HEK293 (cell line): Measurements from ENCODE around the gene KREMEN1.

Experiments used
- CTCF ChIA-PET: fragments of 350-600 bp; formaldehyde crosslinking; extraction: SDS; loops from one replicate; lab custom pipeline; 2021; ENCODE audit warnings: antibody characterized with exemption; lab: Yijun Ruan, JAX
- POLR2A ChIA-PET: fragments of 300-600 bp; formaldehyde crosslinking; extraction: SDS; loops from one replicate; lab custom pipeline; 2020; ENCODE audit warnings: antibody characterized with exemption, inconsistent platforms; lab: Yijun Ruan, JAX
- H3K27ac ChIP-seq: fragments of 200-500 bp; sonication (Bioruptor generic); 2 replicates; pipeline ENCODE4 v1.5.1; 2014; ENCODE audit warnings: low read depth, low read length, control low read depth, inconsistent platforms; ENCODE audit errors: extremely low read depth
- H3K36me3 ChIP-seq, 2 experiments: fragments of 200-500 bp in 1 of 2; sonication (Bioruptor generic) in 1 of 2; 1 replicate in 1 of 2; 2 replicates in 1 of 2; pipeline ENCODE4 v1.5.1; 2014 to 2017; ENCODE audit warnings: inconsistent platforms in 2 of 2, low read length in 2 of 2; ENCODE audit not compliant: control insufficient read depth in 2 of 2, insufficient read depth in 1 of 2
- H3K4me1 ChIP-seq: fragments of 200-500 bp; sonication (Bioruptor generic); 2 replicates; pipeline ENCODE4 v1.5.1; 2014; ENCODE audit warnings: mild to moderate bottlenecking, low read length, inconsistent platforms; ENCODE audit not compliant: control insufficient read depth, insufficient read depth
- H3K4me3 ChIP-seq: 2 replicates; pipeline ENCODE4 v1.5.1; 2011; ENCODE audit warnings: low read depth, mild to moderate bottlenecking, control low read depth, low read length, moderate library complexity
- H3K9me3 ChIP-seq: fragments of 200-500 bp; sonication (Bioruptor generic); 2 replicates; pipeline ENCODE4 v1.5.1; 2014; ENCODE audit warnings: low read depth, low read length, inconsistent platforms; ENCODE audit not compliant: control insufficient read depth, insufficient read depth
- GLI2 ChIP-seq: fragments of 450-650 bp; formaldehyde crosslinking; IDR thresholded peaks from 2 replicates; pipeline ENCODE4; 2017; ENCODE audit warnings: missing biosample characterization, missing genetic modification characterization, low read depth, borderline replicate concordance
- GLIS1 ChIP-seq: fragments of 450-650 bp; formaldehyde crosslinking; IDR thresholded peaks from 2 replicates; pipeline ENCODE4 v1.5.1; 2016; ENCODE audit warnings: missing biosample characterization, missing genetic modification characterization
- KLF7 ChIP-seq: fragments of 450-650 bp; formaldehyde crosslinking; IDR thresholded peaks from 2 replicates; pipeline ENCODE4 v1.5.1; 2016; ENCODE audit warnings: missing biosample characterization, missing genetic modification characterization, borderline replicate concordance
- TRIM28 ChIP-seq: IDR thresholded peaks from 2 replicates; pipeline ENCODE4 v1.6.1; 2011; ENCODE audit warnings: low read length, control low read depth, borderline replicate concordance
- YY1 ChIP-seq: fragments of 450-650 bp; formaldehyde crosslinking; IDR thresholded peaks from 2 replicates; pipeline ENCODE4 v1.5.1; 2018; ENCODE audit warnings: missing biosample characterization, missing genetic modification characterization
- ZBTB17 ChIP-seq: fragments of 450-650 bp; formaldehyde crosslinking; IDR thresholded peaks from 2 replicates; pipeline ENCODE4 v1.5.1; 2016; ENCODE audit warnings: missing biosample characterization, missing genetic modification characterization
- ZIC2 ChIP-seq: fragments of 450-650 bp; formaldehyde crosslinking; IDR thresholded peaks from 2 replicates; pipeline ENCODE4 v1.5.1; 2016; ENCODE audit warnings: missing biosample characterization, missing genetic modification characterization
- ZNF148 ChIP-seq: fragments of 450-650 bp; formaldehyde crosslinking; IDR thresholded peaks from 2 replicates; pipeline ENCODE4 v1.5.0; 2017; ENCODE audit warnings: missing biosample characterization, missing genetic modification characterization, borderline replicate concordance
- ZNF311 ChIP-seq: fragments of 450-650 bp; formaldehyde crosslinking; IDR thresholded peaks from 2 replicates; pipeline ENCODE4 v1.5.1; 2017; ENCODE audit warnings: missing biosample characterization, missing genetic modification characterization, borderline replicate concordance
- ZNF548 ChIP-seq: fragments of 450-650 bp; formaldehyde crosslinking; IDR thresholded peaks from 2 replicates; pipeline ENCODE4 v1.5.1; 2016; ENCODE audit warnings: missing biosample characterization, missing genetic modification characterization
- ZNF621 ChIP-seq: fragments of 450-650 bp; formaldehyde crosslinking; IDR thresholded peaks from 2 replicates; pipeline ENCODE4 v1.5.1; 2017; ENCODE audit warnings: missing biosample characterization, missing genetic modification characterization
- ZNF664 ChIP-seq: fragments of 450-650 bp; formaldehyde crosslinking; IDR thresholded peaks from 2 replicates; pipeline ENCODE4 v1.5.1; 2016; ENCODE audit warnings: missing biosample characterization, missing genetic modification characterization
- ZSCAN4 ChIP-seq: fragments of 450-650 bp; formaldehyde crosslinking; IDR thresholded peaks from 2 replicates; pipeline ENCODE4 v1.5.1; 2017; ENCODE audit warnings: missing biosample characterization, missing genetic modification characterization
- TF ChIP-seq, protein P1 (sequence below): fragments of 450-650 bp; formaldehyde crosslinking; IDR thresholded peaks from 2 replicates; pipeline ENCODE4 v1.5.1; 2016; ENCODE audit warnings: missing biosample characterization, missing genetic modification characterization

The KREMEN1 gene

DNA sequence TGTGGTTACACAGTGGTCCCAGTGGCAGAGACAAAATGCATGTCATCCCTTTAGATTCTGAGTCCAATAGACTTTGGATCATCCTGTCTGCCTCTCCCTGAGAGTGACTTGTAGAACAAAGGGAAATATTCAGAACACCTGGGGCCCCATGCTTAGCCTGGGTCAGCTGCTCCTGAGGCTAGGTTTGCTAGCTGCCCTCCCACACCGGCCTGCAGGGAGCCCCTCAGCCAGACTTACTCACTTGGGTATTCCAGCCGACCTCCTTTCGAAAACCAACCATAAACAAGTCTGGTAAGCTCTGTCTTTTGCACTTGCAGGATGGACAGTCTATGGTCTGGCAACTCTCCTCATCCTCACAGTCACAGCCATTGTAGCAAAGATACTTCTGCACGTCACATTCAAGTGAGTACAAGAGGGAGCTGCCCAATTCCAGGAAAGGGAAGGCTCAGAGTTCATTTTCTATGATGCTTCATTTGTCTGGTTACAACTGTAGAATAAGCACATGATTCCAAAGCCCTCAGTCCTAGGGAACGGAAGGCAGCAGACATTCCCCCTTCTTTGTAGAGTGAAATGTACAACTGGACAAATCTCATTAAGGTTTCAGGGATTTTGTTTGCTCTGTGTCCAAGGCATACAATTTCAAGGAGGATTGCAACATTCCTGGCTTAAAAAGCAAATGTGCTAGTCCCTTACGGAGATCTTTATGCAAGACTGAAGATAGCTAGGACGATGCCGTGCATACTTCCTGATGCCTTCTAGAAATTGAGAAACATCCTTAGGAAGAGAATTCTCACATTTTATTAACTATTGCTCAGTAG is 67.3 kb downstream of the KREMEN1 start (continued):
- no peak for TF ChIP-seq ZBTB17 (tag by site-specific recombination)

- TF ChIP-seq TRIM28 (no peak), ZSCAN4 (tag by site-specific recombination) (peak; percentile 94)
- CTCF ChIA-PET = interaction anchor here (1.4 to 4.0 kb wide), 2 partner anchors 13 to 79 kb away, joined by 4 to 19 read pairs; no protein-coding TSS in a partner anchor
- Histone ChIP-seq H3K27ac (no peak overlapping the region), H3K36me3 (peaks cover 7 to 85% of the 10 kb centered on the region in 2 experiments; a peak in 2 of 3 replicates), H3K4me3 (no peak overlapping the region), H3K9me3 (no peaks in the 10 kb centered on the region), H3K4me1 (no peaks in the 10 kb centered on the region)
- POLR2A ChIA-PET = no interaction called here
Measured at GRCh38 chr22:29141078-29141688, 68.3 kb downstream of the KREMEN1 start.

DNA sequence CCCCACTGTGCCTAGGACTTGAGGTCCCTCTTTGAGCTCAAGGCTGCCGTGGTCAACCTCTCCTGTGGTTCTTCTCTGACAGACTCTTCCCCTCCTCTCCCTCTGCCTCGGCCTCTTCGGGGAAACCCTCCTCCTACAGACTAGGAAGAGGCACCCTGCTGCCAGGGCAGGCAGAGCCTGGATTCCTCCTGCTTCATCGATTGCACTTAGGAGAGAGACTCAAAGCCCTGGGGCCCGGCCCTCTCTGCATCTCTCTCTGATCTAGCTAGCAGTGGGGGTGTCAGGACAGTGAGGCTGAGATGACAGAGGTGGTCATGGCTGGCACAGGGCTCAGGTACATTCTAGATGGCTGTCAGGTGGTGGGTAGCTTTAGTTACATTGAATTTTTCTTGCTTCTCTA is 69.3 kb downstream of the KREMEN1 start:
- ChIA-PET POLR2A (no interaction called here), CTCF (interaction anchor here (4.6 kb wide), 1 partner anchor 12 kb away, joined by 33 read pairs; no protein-coding TSS in a partner anchor)
- TF ChIP-seq ZNF311 (tag by site-specific recombination) (no peak), ZIC2 (tag by site-specific recombination) (peak; percentile 53), ZBTB17 (tag by site-specific recombination) (peak; percentile 64)
- Histone ChIP-seq H3K4me3 (no peak overlapping the region), H3K9me3 (no peaks in the 10 kb centered on the region), H3K36me3 (peaks cover 7 to 84% of the 10 kb centered on the region in 2 experiments; a peak in 2 of 3 replicates), H3K27ac (no peak overlapping the region), H3K4me1 (no peaks in the 10 kb centered on the region)

DNA sequence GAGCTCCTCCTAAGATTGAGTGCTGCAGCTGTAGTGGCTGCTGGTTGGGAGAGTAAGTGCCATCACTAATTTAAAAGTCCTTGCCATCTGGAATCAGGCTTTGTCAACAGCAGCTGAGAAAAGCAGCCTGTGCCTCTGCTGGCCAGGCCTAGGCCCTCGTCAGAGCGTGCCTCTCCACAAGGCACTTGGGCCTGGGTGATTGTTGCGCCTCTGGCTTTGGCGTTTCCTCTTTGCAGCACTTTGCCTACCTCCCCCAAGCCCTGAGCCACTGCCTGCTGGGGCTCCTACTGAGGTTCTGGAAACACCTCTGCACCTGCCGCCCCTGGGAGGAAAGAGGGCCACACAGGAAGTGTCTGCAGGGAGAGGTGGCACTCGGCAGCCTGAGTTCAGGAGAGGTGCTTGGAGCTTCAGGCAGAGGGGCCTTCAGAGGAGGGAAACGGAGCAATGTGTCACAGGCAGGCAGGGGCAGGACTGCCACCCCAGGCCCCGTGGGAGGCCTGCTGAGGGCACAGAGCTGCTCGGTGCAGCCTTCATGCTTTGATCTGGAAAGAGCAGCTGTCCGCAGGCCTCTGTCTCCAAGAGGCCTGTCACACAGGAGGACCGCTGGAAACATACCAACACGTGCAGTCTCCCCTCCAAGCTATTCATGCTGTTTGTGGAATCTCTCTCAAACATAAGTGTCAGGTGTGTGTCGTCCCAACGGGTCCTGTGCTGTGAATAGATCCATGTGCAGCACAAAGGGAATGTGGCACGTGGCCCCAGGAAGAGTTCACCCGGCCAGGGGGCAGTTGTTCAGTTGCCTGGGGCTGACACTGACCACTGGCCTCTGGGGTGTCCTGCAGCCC is 71.3 kb downstream of the KREMEN1 start:
- ChIA-PET CTCF (interaction anchor here (1.1 to 4.6 kb wide), 2 partner anchors 10 to 101 kb away, joined by 3 to 33 read pairs; no protein-coding TSS in a partner anchor), POLR2A (no interaction called here)

GRCh38 chr22:29144786-29145160 is 71.9 kb downstream of the KREMEN1 start:
- no peaks in the 10 kb centered on the region for H3K4me1 ChIP-seq
- POLR2A ChIA-PET = no interaction called here
- no peak overlapping the region for H3K4me3 ChIP-seq
- no peak overlapping the region for H3K27ac ChIP-seq
- H3K36me3 ChIP-seq = peaks cover 3 to 62% of the 10 kb centered on the region in 2 experiments; a peak in 2 of 3 replicates
- CTCF ChIA-PET = interaction anchor here (1.1 to 4.6 kb wide), 2 partner anchors 9 to 101 kb away, joined by 3 to 33 read pairs; no protein-coding TSS in a partner anchor
- H3K9me3 ChIP-seq = no peaks in the 10 kb centered on the region
- TF ChIP-seq, protein P1, sequence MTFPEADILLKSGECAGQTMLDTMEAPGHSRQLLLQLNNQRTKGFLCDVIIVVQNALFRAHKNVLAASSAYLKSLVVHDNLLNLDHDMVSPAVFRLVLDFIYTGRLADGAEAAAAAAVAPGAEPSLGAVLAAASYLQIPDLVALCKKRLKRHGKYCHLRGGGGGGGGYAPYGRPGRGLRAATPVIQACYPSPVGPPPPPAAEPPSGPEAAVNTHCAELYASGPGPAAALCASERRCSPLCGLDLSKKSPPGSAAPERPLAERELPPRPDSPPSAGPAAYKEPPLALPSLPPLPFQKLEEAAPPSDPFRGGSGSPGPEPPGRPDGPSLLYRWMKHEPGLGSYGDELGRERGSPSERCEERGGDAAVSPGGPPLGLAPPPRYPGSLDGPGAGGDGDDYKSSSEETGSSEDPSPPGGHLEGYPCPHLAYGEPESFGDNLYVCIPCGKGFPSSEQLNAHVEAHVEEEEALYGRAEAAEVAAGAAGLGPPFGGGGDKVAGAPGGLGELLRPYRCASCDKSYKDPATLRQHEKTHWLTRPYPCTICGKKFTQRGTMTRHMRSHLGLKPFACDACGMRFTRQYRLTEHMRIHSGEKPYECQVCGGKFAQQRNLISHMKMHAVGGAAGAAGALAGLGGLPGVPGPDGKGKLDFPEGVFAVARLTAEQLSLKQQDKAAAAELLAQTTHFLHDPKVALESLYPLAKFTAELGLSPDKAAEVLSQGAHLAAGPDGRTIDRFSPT (tag by site-specific recombination) = no peak
- TF ChIP-seq GLI2 (no peak), ZSCAN4 (tag by site-specific recombination) (no peak), KLF7 (no peak), ZNF548 (no peak), YY1 (tag by site-specific recombination) (no peak), ZNF148 (tag by site-specific recombination) (no peak)

More for the DNA sequence above, 71.3 kb downstream of the KREMEN1 start:
- Histone ChIP-seq H3K9me3 (no peaks in the 10 kb centered on the region), H3K4me1 (no peaks in the 10 kb centered on the region), H3K27ac (no peak overlapping the region), H3K36me3 (peaks cover 6 to 69% of the 10 kb centered on the region in 2 experiments; a peak in 2 of 3 replicates), H3K4me3 (no peak overlapping the region)
- peak; percentile 16; the same call in 1 of the 2 replicates for TF ChIP-seq GLIS1
- 0 out of 2 replicates have a peak, but pooled peaks have one; percentile 18 for TF ChIP-seq ZIC2 (tag by site-specific recombination)
- no peak for TF ChIP-seq ZNF621
- TF ChIP-seq ZNF664 (tag by site-specific recombination) = no peak
